GF-D8 (cell line): ENCODE data around the gene XYLT1.
"Not testable (repeated sequence)": the region's sequence is repeated elsewhere in the genome, so short reads cannot be mapped to it uniquely, and the experiment has no call there.

Source experiments
- DNase-seq: peaks from one replicate; lab custom pipeline; 2025; lab: John Stamatoyannopoulos, UW

The XYLT1 gene

GRCh38 chr16:17470908-17471718 is at the start of gene XYLT1:
TSS of gene XYLT1 (minus strand) at chr16:17470960. CDS start at chr16:17470796, 164 bp downstream.
- DNase-seq, result no peak

GRCh38 chr16:17520111-17520510 is 49.4 kb upstream of the XYLT1 start:
- DNase-seq, result no peak

- DNase-seq, result no peak
Observed at GRCh38 chr16:17519101-17519955, 48.6 kb upstream of the XYLT1 start.

GRCh38 chr16:17518441-17518840 is 47.7 kb upstream of the XYLT1 start:
- DNase-seq, result no peak

- DNase-seq, result no peak
Observed at GRCh38 chr16:17515421-17516210, 44.9 kb upstream of the XYLT1 start.

GRCh38 chr16:17512636-17513220 is 42.0 kb upstream of the XYLT1 start:
- DNase-seq, result no peak

GRCh38 chr16:17511340-17511739 is 40.6 kb upstream of the XYLT1 start:
- no peak for DNase-seq

- no peak for DNase-seq
Observed at GRCh38 chr16:17510567-17510966, 39.8 kb upstream of the XYLT1 start.

- DNase-seq, result no peak
Observed at GRCh38 chr16:17509194-17509593, 38.4 kb upstream of the XYLT1 start.

- DNase-seq, result no peak
Observed at GRCh38 chr16:17508303-17508702, 37.5 kb upstream of the XYLT1 start.

- not testable (repeated sequence) for DNase-seq
Observed at GRCh38 chr16:17507516-17507915, 36.8 kb upstream of the XYLT1 start.

GRCh38 chr16:17505828-17506227 is 35.1 kb upstream of the XYLT1 start:
- not testable (repeated sequence) for DNase-seq

GRCh38 chr16:17504050-17504449 is 33.3 kb upstream of the XYLT1 start:
- DNase-seq, result no peak

- DNase-seq, result no peak
Observed at GRCh38 chr16:17503331-17503730, 32.6 kb upstream of the XYLT1 start.

- no peak for DNase-seq
Observed at GRCh38 chr16:17501321-17501720, 30.6 kb upstream of the XYLT1 start.

- DNase-seq, result no peak
Observed at GRCh38 chr16:17499223-17499902, 28.6 kb upstream of the XYLT1 start.

GRCh38 chr16:17497648-17498047 is 26.9 kb upstream of the XYLT1 start:
- DNase-seq, result no peak

GRCh38 chr16:17496891-17497290 is 26.1 kb upstream of the XYLT1 start:
- no peak for DNase-seq

GRCh38 chr16:17493012-17493411 is 22.3 kb upstream of the XYLT1 start:
- no peak for DNase-seq

GRCh38 chr16:17491140-17491662 is 20.4 kb upstream of the XYLT1 start:
- no peak for DNase-seq

GRCh38 chr16:17488506-17488905 is 17.7 kb upstream of the XYLT1 start:
- DNase-seq, result no peak
